OCI-LY1 (cell line): ENCODE measurements around the gene GRB7.

ENCODE experiments used
- EZH2 ChIP-seq: fragments of 200-600 bp; sonication (generic), shearing (Covaris generic); IDR thresholded peaks from 2 replicates; pipeline ENCODE4 v1.8.0; 2017; ENCODE audit warnings: borderline replicate concordance, mixed run types, mild to moderate bottlenecking, antibody characterized with exemption, low read length, moderate library complexity, mixed read lengths
- TF ChIP-seq, protein P1 (sequence below): fragments of 200-600 bp; sonication (generic), shearing (Covaris generic); IDR thresholded peaks from 2 replicates; pipeline ENCODE4 v1.5.1; 2017; ENCODE audit warnings: mild to moderate bottlenecking, antibody characterized with exemption, low read length, moderate library complexity, mixed read lengths

DNA sequence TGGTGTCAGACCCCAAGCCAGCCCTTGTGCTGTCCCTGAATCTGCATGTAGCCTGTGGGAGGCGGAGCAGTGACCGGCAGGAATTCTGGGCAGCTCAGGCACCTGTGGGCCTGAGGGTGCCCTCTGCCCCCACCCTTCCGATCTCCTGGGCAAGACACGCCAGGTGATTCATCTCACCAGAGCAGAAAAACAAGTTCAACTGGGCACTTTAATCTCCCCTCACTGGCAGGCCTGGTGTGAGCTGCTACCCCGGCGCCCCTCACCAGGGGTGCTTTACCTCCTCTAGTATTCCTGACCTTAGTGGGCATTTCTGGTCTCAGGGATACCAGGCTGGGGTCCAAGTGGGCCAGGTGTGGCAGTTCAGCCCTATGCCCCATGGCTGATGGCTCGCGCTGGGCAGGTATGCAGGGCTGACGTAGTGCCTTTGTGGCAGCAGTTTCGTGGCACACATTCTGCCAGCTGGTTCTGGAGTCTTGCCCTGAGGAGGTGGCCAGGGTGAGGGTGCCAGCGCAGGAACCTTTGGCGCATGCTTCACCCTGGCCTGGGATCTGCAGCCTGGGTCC is 31.9 kb upstream of the GRB7 start:
- TF ChIP-seq, protein P1, sequence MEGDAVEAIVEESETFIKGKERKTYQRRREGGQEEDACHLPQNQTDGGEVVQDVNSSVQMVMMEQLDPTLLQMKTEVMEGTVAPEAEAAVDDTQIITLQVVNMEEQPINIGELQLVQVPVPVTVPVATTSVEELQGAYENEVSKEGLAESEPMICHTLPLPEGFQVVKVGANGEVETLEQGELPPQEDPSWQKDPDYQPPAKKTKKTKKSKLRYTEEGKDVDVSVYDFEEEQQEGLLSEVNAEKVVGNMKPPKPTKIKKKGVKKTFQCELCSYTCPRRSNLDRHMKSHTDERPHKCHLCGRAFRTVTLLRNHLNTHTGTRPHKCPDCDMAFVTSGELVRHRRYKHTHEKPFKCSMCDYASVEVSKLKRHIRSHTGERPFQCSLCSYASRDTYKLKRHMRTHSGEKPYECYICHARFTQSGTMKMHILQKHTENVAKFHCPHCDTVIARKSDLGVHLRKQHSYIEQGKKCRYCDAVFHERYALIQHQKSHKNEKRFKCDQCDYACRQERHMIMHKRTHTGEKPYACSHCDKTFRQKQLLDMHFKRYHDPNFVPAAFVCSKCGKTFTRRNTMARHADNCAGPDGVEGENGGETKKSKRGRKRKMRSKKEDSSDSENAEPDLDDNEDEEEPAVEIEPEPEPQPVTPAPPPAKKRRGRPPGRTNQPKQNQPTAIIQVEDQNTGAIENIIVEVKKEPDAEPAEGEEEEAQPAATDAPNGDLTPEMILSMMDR = no peak
- TF ChIP-seq EZH2 = no peak
